CD4-positive, CD25-positive, alpha-beta regulatory T cell (primary cell): Measurements from ENCODE around the gene SHB. TPM values are rescaled to one million over a fixed set of nuclear protein-coding genes. Genes with fewer than 3 reads are reported as not detected.

Experiments
- ATAC-seq, 2 donors: fragments of 150-1000 bp; cut with Tn5 transposase; one replicate each; pipeline ENCODE4 v1.10.0; 2021; ENCODE audit warnings: low read depth in 2 of 2, moderate number of reproducible peaks in 2 of 2, moderate library complexity in 1 of 2
- DNase-seq, 3 donors: peaks; one replicate each; pipeline versions ENCODE4 v3.0.0 to v3.0.0-alpha.2; 2012 to 2022; ENCODE audit warnings: mixed read lengths in 1 of 3
- H3K27ac ChIP-seq: one replicate; pipeline ENCODE4 v1.7.0; 2013; ENCODE audit warnings: mild to moderate bottlenecking, low read length; ENCODE audit not compliant: insufficient read depth, poor library complexity, severe bottlenecking
- H3K27me3 ChIP-seq: one replicate; pipeline ENCODE4 v1.7.0; 2013; ENCODE audit warnings: low read length; ENCODE audit not compliant: control insufficient read depth, insufficient read depth
- H3K36me3 ChIP-seq: one replicate; pipeline ENCODE4 v1.7.0; 2013; ENCODE audit warnings: mild to moderate bottlenecking, low read length, moderate library complexity; ENCODE audit not compliant: control insufficient read depth, insufficient read depth
- H3K4me1 ChIP-seq: 2 replicates; pipeline ENCODE4 v1.7.0; 2013; ENCODE audit warnings: mild to moderate bottlenecking, low read length; ENCODE audit not compliant: insufficient read depth, control insufficient read depth, poor library complexity, severe bottlenecking
- H3K4me3 ChIP-seq: one replicate; pipeline ENCODE4 v1.7.0; 2013; ENCODE audit warnings: low read depth, mild to moderate bottlenecking, low read length, moderate library complexity
- H3K9me3 ChIP-seq, 2 experiments: 1 replicate in 1 of 2; 2 replicates in 1 of 2; pipeline ENCODE4 v1.7.0; 2013; ENCODE audit warnings: low read length in 2 of 2, mild to moderate bottlenecking in 1 of 2, moderate library complexity in 1 of 2; ENCODE audit not compliant: control insufficient read depth in 2 of 2
- H3K27ac Mint-ChIP-seq, 3 donors: one replicate each; pipeline ENCODE4 v1.8.0; 2020 to 2022; ENCODE audit warnings: mild to moderate bottlenecking in 3 of 3, mixed read lengths in 3 of 3, moderate library complexity in 2 of 3
- H3K27me3 Mint-ChIP-seq: one replicate; pipeline ENCODE4 v1.8.0; 2022; ENCODE audit warnings: mild to moderate bottlenecking, mixed read lengths
- H3K36me3 Mint-ChIP-seq: one replicate; pipeline ENCODE4 v1.8.0; 2020; ENCODE audit warnings: mixed read lengths
- H3K4me1 Mint-ChIP-seq, 4 donors: one replicate each; pipeline ENCODE4 v1.8.0; 2020 to 2022; ENCODE audit warnings: mixed read lengths in 4 of 4, mild to moderate bottlenecking in 1 of 4
- H3K4me3 Mint-ChIP-seq, 4 donors: one replicate each; pipeline ENCODE4 v1.8.0; 2020 to 2022; ENCODE audit warnings: mild to moderate bottlenecking in 4 of 4, mixed read lengths in 4 of 4, moderate library complexity in 3 of 4
- H3K9me3 Mint-ChIP-seq, 7 donors: one replicate each; pipeline ENCODE4 v1.8.0; 2020 to 2022; ENCODE audit warnings: mixed read lengths in 7 of 7, mild to moderate bottlenecking in 3 of 7, moderate library complexity in 2 of 7
- polyA plus RNA-seq, 4 donors: library from polyadenylated mRNA; unstranded; fragments of 300-500 nt; fragmentation: Illumina TruSeq; gene quantifications; one replicate each; pipeline ENCODE4 v1.2.3, GENCODE V29; 2021
- total RNA-seq: library from RNA; stranded (reverse); gene quantifications from one replicate; pipeline ENCODE4 v1.2.3, GENCODE V29; 2022

Gene SHB, protein sequence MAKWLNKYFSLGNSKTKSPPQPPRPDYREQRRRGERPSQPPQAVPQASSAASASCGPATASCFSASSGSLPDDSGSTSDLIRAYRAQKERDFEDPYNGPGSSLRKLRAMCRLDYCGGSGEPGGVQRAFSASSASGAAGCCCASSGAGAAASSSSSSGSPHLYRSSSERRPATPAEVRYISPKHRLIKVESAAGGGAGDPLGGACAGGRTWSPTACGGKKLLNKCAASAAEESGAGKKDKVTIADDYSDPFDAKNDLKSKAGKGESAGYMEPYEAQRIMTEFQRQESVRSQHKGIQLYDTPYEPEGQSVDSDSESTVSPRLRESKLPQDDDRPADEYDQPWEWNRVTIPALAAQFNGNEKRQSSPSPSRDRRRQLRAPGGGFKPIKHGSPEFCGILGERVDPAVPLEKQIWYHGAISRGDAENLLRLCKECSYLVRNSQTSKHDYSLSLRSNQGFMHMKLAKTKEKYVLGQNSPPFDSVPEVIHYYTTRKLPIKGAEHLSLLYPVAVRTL
- total RNA-seq (0.69 TPM), polyA plus RNA-seq (under 1 TPM in 1 of 4 donors, not detected in 3; 0.27 TPM)

DNA sequence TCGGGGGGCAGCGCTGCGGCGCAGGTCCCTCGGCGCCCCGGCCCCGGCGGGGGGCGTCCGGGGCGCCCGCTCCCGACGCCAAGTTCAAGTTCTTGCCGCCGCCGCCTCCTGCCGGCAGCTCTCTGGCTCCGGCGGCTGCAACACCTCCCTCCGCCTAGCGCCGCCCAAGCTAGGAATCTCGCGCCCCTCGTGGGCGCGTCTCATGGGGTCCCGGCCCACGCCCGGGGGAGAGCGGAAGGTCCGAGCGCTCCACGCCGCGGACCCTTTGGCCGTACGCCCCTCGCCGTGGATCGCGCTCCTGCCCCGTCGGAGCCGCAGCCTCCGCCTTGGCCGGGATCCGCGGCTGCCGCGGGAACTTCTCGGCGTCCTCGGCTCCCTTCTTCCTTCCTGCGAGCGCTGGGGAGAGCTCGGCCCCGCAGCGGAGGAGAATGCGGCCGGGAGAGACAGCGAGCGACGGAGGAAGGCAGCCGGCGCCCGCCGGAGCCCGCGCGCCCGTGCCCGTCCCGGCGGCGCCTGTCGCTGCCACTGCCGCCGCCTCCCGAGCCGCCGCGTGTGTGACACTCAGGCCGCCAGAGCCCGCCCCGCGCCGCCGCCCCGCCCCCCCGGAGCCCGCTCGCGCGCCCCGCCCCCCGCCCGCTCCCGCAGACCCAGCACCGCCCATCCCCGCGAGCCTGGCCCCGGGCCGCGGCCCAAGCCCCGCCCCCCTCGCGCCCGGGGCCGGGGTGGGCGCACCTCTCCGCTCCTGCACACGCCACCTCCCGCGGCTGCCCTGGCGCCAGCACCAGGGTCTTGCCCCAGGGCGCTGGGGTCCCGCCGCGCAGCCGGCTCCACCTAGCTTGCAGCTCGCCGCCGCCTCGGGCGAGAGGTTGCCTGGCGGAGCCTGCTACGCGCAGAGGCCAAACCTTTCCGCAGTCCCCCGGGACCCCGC lies at the start of gene SHB:
SHB (minus strand) TSS at position 527 of the 928 bp plus-strand sequence. CDS start 582 bp downstream, outside the sequence.
- Histone ChIP-seq H3K4me1 (peaks cover 27% of the 10 kb centered on the region), H3K4me3 (peak within 1 kb of the TSS; percentile 70), H3K27me3 (peaks cover 9% of the 10 kb centered on the region), H3K9me3 (no peaks in the 10 kb centered on the region), H3K27ac (no peak within 1 kb of the TSS), H3K36me3 (no peaks in the 10 kb centered on the region)
- Mint-ChIP-seq H3K27ac (peak within 1 kb of the TSS; percentile 60 to 77 (median 67)), H3K36me3 (no peaks in the 10 kb centered on the region), H3K9me3 (no peaks in the 10 kb centered on the region), H3K4me1 (peaks cover 2 to 27% (median 15%) of the 10 kb centered on the region in 4 donors), H3K27me3 (peaks cover 52% of the 10 kb centered on the region), H3K4me3 (peak within 1 kb of the TSS; percentile 84 to 93 (median 86))
- ATAC-seq (peak; percentile 79 to 82), DNase-seq (peak; percentile 70 to 82 (median 73))

DNA sequence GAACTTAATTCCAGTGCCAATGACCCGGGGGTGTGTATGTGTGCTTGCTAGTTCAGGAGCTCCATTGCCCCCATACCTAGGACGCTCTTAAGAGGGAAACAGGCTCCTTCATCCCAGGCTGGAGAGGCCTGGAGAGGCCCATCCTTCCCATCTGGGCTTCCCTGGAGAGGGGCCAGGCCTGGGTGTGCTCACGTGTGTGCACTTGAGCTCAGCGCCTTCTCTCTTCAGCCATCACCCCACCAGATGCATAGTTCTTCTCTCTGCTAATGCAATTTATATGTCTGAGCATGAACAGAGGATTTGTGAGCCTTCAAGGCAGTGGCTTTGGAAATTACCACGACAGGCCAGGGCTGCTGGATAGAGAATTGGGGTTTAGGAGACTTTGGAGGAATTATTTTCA lies 48.6 kb upstream of the SHB start:
- Histone ChIP-seq H3K9me3 (no peaks in the 10 kb centered on the region), H3K4me1 (no peaks in the 10 kb centered on the region), H3K27me3 (no peaks in the 10 kb centered on the region), H3K27ac (no peak overlapping the region), H3K36me3 (no peaks in the 10 kb centered on the region), H3K4me3 (no peak overlapping the region)
- no peak overlapping the region for H3K27ac Mint-ChIP-seq
- DNase-seq (no peak), ATAC-seq (no peak)
- H3K4me3 Mint-ChIP-seq: no peak overlapping the region
- H3K27me3 Mint-ChIP-seq: peaks cover 10% of the 10 kb centered on the region
- no peaks in the 10 kb centered on the region for H3K36me3 Mint-ChIP-seq
- no peaks in the 10 kb centered on the region for H3K4me1 Mint-ChIP-seq
- no peaks in the 10 kb centered on the region for H3K9me3 Mint-ChIP-seq

DNA sequence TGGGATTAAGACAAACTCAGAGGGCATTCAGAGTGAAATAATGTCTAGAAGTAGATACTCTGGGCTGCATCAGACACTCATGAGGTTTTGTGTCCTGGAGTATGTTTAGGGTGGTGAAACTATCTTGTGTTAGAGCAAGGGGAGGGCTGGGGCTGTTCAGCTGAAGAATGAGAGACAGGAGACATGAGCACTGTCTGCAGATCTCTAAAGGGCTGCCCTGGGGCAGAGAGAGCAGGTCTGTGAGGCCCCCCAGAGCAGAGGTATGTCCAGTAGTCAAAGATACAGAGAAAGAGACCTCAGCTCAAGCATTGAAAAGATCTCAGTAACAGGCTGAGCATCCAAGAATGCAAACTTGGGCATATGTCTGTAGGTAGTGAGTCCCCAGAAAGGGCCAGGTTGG lies 45.9 kb upstream of the SHB start:
- no peak overlapping the region for H3K4me3 Mint-ChIP-seq
- Histone ChIP-seq H3K4me3 (no peak overlapping the region), H3K9me3 (no peaks in the 10 kb centered on the region), H3K4me1 (no peaks in the 10 kb centered on the region), H3K36me3 (no peaks in the 10 kb centered on the region), H3K27me3 (no peaks in the 10 kb centered on the region), H3K27ac (no peak overlapping the region)
- H3K27ac Mint-ChIP-seq: no peak overlapping the region
- peaks cover 3% of the 10 kb centered on the region for H3K27me3 Mint-ChIP-seq
- DNase-seq: no peak
- H3K9me3 Mint-ChIP-seq: no peaks in the 10 kb centered on the region
- H3K36me3 Mint-ChIP-seq: no peaks in the 10 kb centered on the region
- no peak for ATAC-seq
- H3K4me1 Mint-ChIP-seq: no peaks in the 10 kb centered on the region

DNA sequence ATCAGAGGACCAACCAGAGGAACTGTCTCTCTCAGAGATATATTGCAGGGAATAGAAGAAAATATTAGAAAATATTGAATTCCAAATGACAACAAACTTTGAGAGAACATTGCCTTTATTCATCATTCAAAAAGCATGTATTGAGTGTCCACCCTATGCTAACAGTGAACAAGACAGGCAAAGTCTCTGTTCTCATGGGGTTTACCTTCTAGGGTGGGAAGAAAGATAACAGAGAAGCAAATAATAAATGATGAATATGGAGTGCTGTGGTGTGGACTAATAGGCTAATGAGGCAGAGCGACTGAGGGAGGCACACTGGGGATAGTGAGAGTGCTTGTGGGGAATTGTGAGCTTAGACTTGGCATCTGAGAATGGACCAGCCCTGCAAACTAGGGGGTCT lies 43.4 kb upstream of the SHB start:
- Mint-ChIP-seq H3K4me3 (no peak overlapping the region), H3K27me3 (no peaks in the 10 kb centered on the region), H3K36me3 (no peaks in the 10 kb centered on the region), H3K27ac (no peak overlapping the region), H3K4me1 (no peaks in the 10 kb centered on the region), H3K9me3 (no peaks in the 10 kb centered on the region)
- no peak for ATAC-seq
- H3K27ac ChIP-seq: no peak overlapping the region
- no peaks in the 10 kb centered on the region for H3K9me3 ChIP-seq
- DNase-seq: no peak
- no peaks in the 10 kb centered on the region for H3K36me3 ChIP-seq
- H3K27me3 ChIP-seq: peaks cover 2% of the 10 kb centered on the region
- H3K4me1 ChIP-seq: no peaks in the 10 kb centered on the region
- no peak overlapping the region for H3K4me3 ChIP-seq

DNA sequence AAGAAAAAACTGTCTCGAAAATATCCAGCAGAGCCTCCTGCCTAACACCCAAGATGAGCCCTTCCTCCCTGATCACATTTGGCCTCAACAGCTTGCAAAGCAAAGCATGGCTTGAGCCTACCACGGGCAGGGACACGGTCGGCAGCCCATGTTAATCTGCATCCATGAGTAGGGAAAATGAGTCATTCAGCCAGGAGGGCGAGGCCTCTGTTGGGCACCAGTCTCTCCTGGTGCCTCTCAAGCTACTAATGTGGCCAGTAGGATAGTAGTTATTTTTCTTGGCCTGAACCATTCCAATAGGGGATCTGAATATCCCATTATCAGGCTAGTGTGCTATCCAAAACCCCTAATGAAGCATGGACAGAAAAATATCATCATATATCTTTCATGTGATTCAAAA lies 43.0 kb upstream of the SHB start:
- H3K27ac Mint-ChIP-seq: no peak overlapping the region
- H3K27me3 Mint-ChIP-seq: peaks cover under 1% of the 10 kb centered on the region
- ATAC-seq (no peak), DNase-seq (no peak)
- no peak overlapping the region for H3K4me3 ChIP-seq
- no peaks in the 10 kb centered on the region for H3K36me3 Mint-ChIP-seq
- H3K9me3 Mint-ChIP-seq: no peaks in the 10 kb centered on the region
- H3K27me3 ChIP-seq: peaks cover 2% of the 10 kb centered on the region
- H3K4me3 Mint-ChIP-seq: no peak overlapping the region
- H3K9me3 ChIP-seq: no peaks in the 10 kb centered on the region
- no peaks in the 10 kb centered on the region for H3K36me3 ChIP-seq
- no peak overlapping the region for H3K27ac ChIP-seq
- H3K4me1 ChIP-seq: no peaks in the 10 kb centered on the region
- no peaks in the 10 kb centered on the region for H3K4me1 Mint-ChIP-seq

DNA sequence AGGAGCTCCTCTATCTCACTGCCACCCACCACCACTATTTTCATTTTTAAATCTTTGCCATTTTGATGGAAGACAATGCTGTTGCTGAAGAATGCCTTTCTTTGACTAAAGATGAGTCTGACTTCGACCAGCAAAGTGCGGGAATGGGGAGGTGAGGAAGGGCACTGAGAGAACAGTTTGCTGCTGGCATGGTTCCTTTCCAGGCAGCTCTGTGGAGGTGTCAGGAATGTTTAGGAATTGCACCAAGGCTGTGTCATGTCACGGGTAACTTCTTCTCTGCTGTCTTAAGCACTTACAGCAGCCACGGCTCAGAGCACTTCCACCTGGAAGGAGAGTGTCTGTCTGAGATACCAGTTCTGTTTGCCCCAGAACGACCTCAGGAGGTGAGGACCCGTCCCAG lies 41.4 kb upstream of the SHB start:
- H3K9me3 Mint-ChIP-seq: no peaks in the 10 kb centered on the region
- no peak for DNase-seq
- H3K4me1 Mint-ChIP-seq: no peaks in the 10 kb centered on the region
- Histone ChIP-seq H3K4me3 (no peak overlapping the region), H3K27ac (no peak overlapping the region), H3K4me1 (no peaks in the 10 kb centered on the region), H3K27me3 (peaks cover 2% of the 10 kb centered on the region), H3K9me3 (no peaks in the 10 kb centered on the region), H3K36me3 (no peaks in the 10 kb centered on the region)
- ATAC-seq: no peak
- no peak overlapping the region for H3K4me3 Mint-ChIP-seq
- no peak overlapping the region for H3K27ac Mint-ChIP-seq
- no peaks in the 10 kb centered on the region for H3K36me3 Mint-ChIP-seq
- peaks cover 6% of the 10 kb centered on the region for H3K27me3 Mint-ChIP-seq

DNA sequence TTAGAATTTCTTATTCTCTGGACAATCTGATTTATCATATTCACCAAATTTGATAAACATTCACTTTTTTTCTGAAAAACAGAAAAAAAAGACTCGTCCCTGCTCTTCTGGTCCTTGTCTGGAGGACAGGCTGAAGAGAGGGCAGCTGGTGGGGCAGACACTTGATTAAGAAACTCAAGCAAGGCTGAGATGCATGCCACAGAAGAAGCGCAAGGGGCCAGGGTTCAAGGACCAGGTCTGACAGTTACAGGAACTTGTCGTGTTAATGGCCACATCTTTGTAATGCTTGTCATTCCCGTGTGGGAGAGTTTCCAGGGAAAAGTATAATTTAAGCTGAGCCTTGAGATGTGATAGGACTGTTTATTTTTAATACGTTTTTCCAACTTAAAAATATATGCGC lies 40.6 kb upstream of the SHB start:
- no peak overlapping the region for H3K4me3 ChIP-seq
- Mint-ChIP-seq H3K27me3 (peaks cover 6% of the 10 kb centered on the region), H3K9me3 (no peaks in the 10 kb centered on the region), H3K4me3 (no peak overlapping the region), H3K27ac (no peak overlapping the region), H3K4me1 (no peaks in the 10 kb centered on the region), H3K36me3 (no peaks in the 10 kb centered on the region)
- no peak overlapping the region for H3K27ac ChIP-seq
- ATAC-seq (no peak), DNase-seq (no peak)
- peaks cover 2% of the 10 kb centered on the region for H3K27me3 ChIP-seq
- H3K36me3 ChIP-seq: no peaks in the 10 kb centered on the region
- no peaks in the 10 kb centered on the region for H3K9me3 ChIP-seq
- H3K4me1 ChIP-seq: no peaks in the 10 kb centered on the region
